Testis (tissue), 3 donors: Measurements from ENCODE around the gene GPR4. TPM values are rescaled to one million over a fixed set of nuclear protein-coding genes. Genes with fewer than 3 reads are reported as not detected.

Source experiments
- DNase-seq: peaks from one replicate; pipeline ENCODE4 v3.0.0-alpha.2; 2019
- H3K27ac ChIP-seq, 2 donors: fragments of 200-600 bp; sonication (generic); one replicate each; pipeline ENCODE4 v1.5.1; 2019
- H3K27me3 ChIP-seq: fragments of 200-600 bp; sonication (generic); one replicate; pipeline ENCODE4 v1.5.1; 2019
- H3K36me3 ChIP-seq: fragments of 200-600 bp; sonication (generic); one replicate; pipeline ENCODE4 v1.5.1; 2017; ENCODE audit warnings: low read depth; ENCODE audit errors: missing control alignments
- H3K4me1 ChIP-seq: fragments of 200-600 bp; sonication (generic); one replicate; pipeline ENCODE4 v1.5.1; 2019
- H3K4me3 ChIP-seq, 2 donors: fragments of 200-600 bp; sonication (generic); one replicate each; pipeline ENCODE4 v1.5.1; 2017 to 2019
- H3K9me3 ChIP-seq: fragments of 200-600 bp; sonication (generic); one replicate; pipeline ENCODE4 v1.5.1; 2017
- CTCF ChIP-seq, 3 experiments: fragments of 450-650 bp in 2 of 3; fragments of 200-600 bp in 1 of 3; sonication (generic) in 1 of 3; IDR thresholded peaks; one replicate each; pipeline ENCODE4 v1.5.1; 2016 to 2019; ENCODE audit warnings: antibody characterized with exemption in 3 of 3, mild to moderate bottlenecking in 2 of 3, moderate library complexity in 1 of 3
- POLR2A ChIP-seq: fragments of 450-650 bp; IDR thresholded peaks from one replicate; pipeline ENCODE4 v1.6.1; 2017; ENCODE audit warnings: antibody characterized with exemption, mild to moderate bottlenecking, moderate library complexity
- WGBS, 2 donors: methylation state at CpG; one replicate each; pipeline ENCODE4 v1.1.5; 2018; 5-methylcytosine and 5-hydroxymethylcytosine counted together
- intact Hi-C: fragments of 100-400 bp; cut with DNase I; formaldehyde crosslinking; loops from one replicate; pipeline ENCODE4 v1.15.1; 2023; ENCODE audit warnings: low total_unique reads
- polyA plus RNA-seq: library from polyadenylated mRNA; stranded (reverse); fragments of 350-450 nt; fragmentation: Illumina TruSeq; extraction: RNeasy Lipid Tissue Mini Kit (QIAGEN cat#74804); gene quantifications from one replicate; pipeline ENCODE4 v1.2.3, GENCODE V29; 2014; ENCODE audit warnings: low read depth, low replicate concordance; ENCODE audit not compliant: insufficient read depth
- total RNA-seq, 2 donors: library from RNA; depleted of rRNA; stranded (reverse); fragments of >200 nt; gene quantifications; one replicate each; pipeline ENCODE4 v1.2.3, GENCODE V29; 2016

GPR4 gene
- total and polyA plus RNA-seq, 3 donors from 2014 or later: 0.81 to 3.2 (median 1.9) TPM

GRCh38 chr19:45623984-45624383 is 22.0 kb upstream of the GPR4 start:
- no peak for DNase-seq
- Histone ChIP-seq H3K4me3 (no peak overlapping the region), H3K4me1 (no peaks in the 10 kb centered on the region), H3K9me3 (no peaks in the 10 kb centered on the region), H3K27ac (no peak overlapping the region), H3K36me3 (no peaks in the 10 kb centered on the region), H3K27me3 (no peaks in the 10 kb centered on the region)
- 89 to 95% methylated on average over 1 of the region's 1 CpG for WGBS, 2 donors
- TF ChIP-seq CTCF (IDR thresholded peaks at IDR 0.05) (no peak), POLR2A (no peak)
- intact Hi-C loops: no loop called here

GRCh38 chr19:45621976-45622503 is 20.0 kb upstream of the GPR4 start:
- Histone ChIP-seq H3K9me3 (no peaks in the 10 kb centered on the region), H3K4me1 (no peaks in the 10 kb centered on the region), H3K27ac (no peak overlapping the region), H3K36me3 (no peaks in the 10 kb centered on the region), H3K4me3 (no peak overlapping the region), H3K27me3 (no peaks in the 10 kb centered on the region)
- intact Hi-C loops: no loop called here
- DNase-seq: no peak
- no peak for TF ChIP-seq CTCF (IDR thresholded peaks at IDR 0.05)
- no peak for TF ChIP-seq POLR2A
- WGBS, 2 donors: 90 to 91% methylated on average over 6 of the region's 6 CpGs

GRCh38 chr19:45621389-45621788 is 19.4 kb upstream of the GPR4 start:
- no peaks in the 10 kb centered on the region for H3K4me1 ChIP-seq
- H3K9me3 ChIP-seq: no peaks in the 10 kb centered on the region
- no peak for DNase-seq
- no peak overlapping the region for H3K4me3 ChIP-seq
- TF ChIP-seq CTCF (IDR thresholded peaks at IDR 0.05) (no peak), POLR2A (no peak)
- no peaks in the 10 kb centered on the region for H3K27me3 ChIP-seq
- no peak overlapping the region for H3K27ac ChIP-seq
- 91 to 94% methylated on average over 16 to 17 of the region's 17 CpGs for WGBS, 2 donors
- intact Hi-C loops: no loop called here
- no peaks in the 10 kb centered on the region for H3K36me3 ChIP-seq

- no peaks in the 10 kb centered on the region for H3K27me3 ChIP-seq
- no peaks in the 10 kb centered on the region for H3K36me3 ChIP-seq
- no peaks in the 10 kb centered on the region for H3K4me1 ChIP-seq
- WGBS, 2 donors: 54 to 77% methylated on average over 7 to 10 of the region's 10 CpGs
- intact Hi-C loops: no loop called here
- TF ChIP-seq POLR2A (no peak), CTCF (IDR thresholded peaks at IDR 0.05) (no peak)
- no peak overlapping the region for H3K27ac ChIP-seq
- peak overlapping the region; percentile 29 to 38 for H3K4me3 ChIP-seq
- DNase-seq: no peak
- no peaks in the 10 kb centered on the region for H3K9me3 ChIP-seq
These were observed 14.6 kb upstream of the GPR4 start for GRCh38 chr19:45616704-45617017.
